ENCODE results near the gene SCUBE1.

Gene SCUBE1

GRCh38 chr22:43381693-43382092 lies 38.5 kb upstream of the SCUBE1 start:
- Histone ChIP-seq H3K36me3 (no peaks in the 10 kb centered on the region), H3K27ac (no peak overlapping the region), H3K4me1 (ENCODE audit: control insufficient read depth in 1 of 2, insufficient read depth in 1 of 2, low read depth in 1 of 2, low read length in 1 of 2) (peaks cover 0 to 4% of the 10 kb centered on the region in 2 experiments), H3K27me3 (peaks cover 28% of the 10 kb centered on the region), H3K9me3 (no peaks in the 10 kb centered on the region), H3K4me3 (ENCODE audit: low read depth in 1 of 2, low read length in 1 of 2) (no peak overlapping the region)
- TF ChIP-seq CTCF (IDR thresholded peaks at IDR 0.05): no peak

GRCh38 chr22:43377896-43378704 lies 34.9 kb upstream of the SCUBE1 start:
- Histone ChIP-seq H3K4me1 (ENCODE audit: control insufficient read depth in 1 of 2, insufficient read depth in 1 of 2, low read depth in 1 of 2, low read length in 1 of 2) (no peaks in the 10 kb centered on the region), H3K27me3 (peaks cover 18% of the 10 kb centered on the region), H3K9me3 (no peaks in the 10 kb centered on the region), H3K36me3 (no peaks in the 10 kb centered on the region), H3K4me3 (ENCODE audit: low read depth in 1 of 2, low read length in 1 of 2) (no peak overlapping the region), H3K27ac (no peak overlapping the region)
- TF ChIP-seq CTCF (IDR thresholded peaks at IDR 0.05): no peak

- no peaks in the 10 kb centered on the region for H3K9me3 ChIP-seq
- no peak for TF ChIP-seq CTCF (IDR thresholded peaks at IDR 0.05)
- H3K27ac ChIP-seq: no peak overlapping the region
- H3K36me3 ChIP-seq: no peaks in the 10 kb centered on the region
- no peak overlapping the region for H3K4me3 ChIP-seq (ENCODE audit: low read depth in 1 of 2, low read length in 1 of 2)
- H3K4me1 ChIP-seq (ENCODE audit: control insufficient read depth in 1 of 2, insufficient read depth in 1 of 2, low read depth in 1 of 2, low read length in 1 of 2): no peaks in the 10 kb centered on the region
- H3K27me3 ChIP-seq: peaks cover 18% of the 10 kb centered on the region
Measured at GRCh38 chr22:43377548-43377895, 34.4 kb upstream of the SCUBE1 start.

GRCh38 chr22:43376765-43377547 lies 33.8 kb upstream of the SCUBE1 start:
- peaks cover 18% of the 10 kb centered on the region for H3K27me3 ChIP-seq
- H3K4me3 ChIP-seq (ENCODE audit: low read depth in 1 of 2, low read length in 1 of 2): no peak overlapping the region

GRCh38 chr22:43375951-43376455 lies 32.8 kb upstream of the SCUBE1 start:
- TF ChIP-seq CTCF (IDR thresholded peaks at IDR 0.05): no peak
- Histone ChIP-seq H3K4me3 (ENCODE audit: low read depth in 1 of 2, low read length in 1 of 2) (no peak overlapping the region), H3K27me3 (peaks cover 18% of the 10 kb centered on the region), H3K36me3 (no peaks in the 10 kb centered on the region), H3K27ac (no peak overlapping the region), H3K9me3 (no peaks in the 10 kb centered on the region), H3K4me1 (ENCODE audit: control insufficient read depth in 1 of 2, insufficient read depth in 1 of 2, low read depth in 1 of 2, low read length in 1 of 2) (no peaks in the 10 kb centered on the region)

More at GRCh38 chr22:43376765-43377547, 33.8 kb upstream of the SCUBE1 start:
- no peak overlapping the region for H3K27ac ChIP-seq
- no peaks in the 10 kb centered on the region for H3K36me3 ChIP-seq
- no peaks in the 10 kb centered on the region for H3K4me1 ChIP-seq (ENCODE audit: control insufficient read depth in 1 of 2, insufficient read depth in 1 of 2, low read depth in 1 of 2, low read length in 1 of 2)
- no peak for TF ChIP-seq CTCF (IDR thresholded peaks at IDR 0.05)
- H3K9me3 ChIP-seq: no peaks in the 10 kb centered on the region
